HL-60 (cell line): ENCODE results near the gene ADPRH.

Experiments used
- DNase-seq, 2 experiments: peaks; one replicate each; pipeline ENCODE4 v3.0.0-alpha.2; 2010 to 2020; ENCODE audit warnings: low read depth in 1 of 2, low spot score in 1 of 2
- H3K27ac ChIP-seq: fragments of 250-450 bp; sonication (Bioruptor Pico); replicated peaks from 2 replicates; pipeline ENCODE4 v1.5.1; 2020; ENCODE audit warnings: mild to moderate bottlenecking, moderate library complexity
- H3K27me3 ChIP-seq: fragments of 250-450 bp; sonication (Bioruptor Pico); 2 replicates; pipeline ENCODE4 v1.5.1; 2021; ENCODE audit warnings: mild to moderate bottlenecking, moderate library complexity; ENCODE audit not compliant: insufficient read depth, poor library complexity, severe bottlenecking
- H3K4me3 ChIP-seq: replicated peaks from 2 replicates; pipeline ENCODE4 v1.5.1; 2011; ENCODE audit warnings: mild to moderate bottlenecking, control low read depth, low read length; ENCODE audit not compliant: insufficient read depth
- CTCF ChIP-seq: IDR thresholded peaks from one replicate; pipeline ENCODE4 v1.5.1; 2011; ENCODE audit warnings: low read length, control low read depth, inconsistent platforms; ENCODE audit not compliant: insufficient read depth
- GABPA ChIP-seq: IDR thresholded peaks from 2 replicates; pipeline ENCODE4 v1.6.1; 2012; ENCODE audit warnings: low read depth
- POLR2AphosphoS5 ChIP-seq: IDR thresholded peaks from 2 replicates; pipeline ENCODE4 v1.6.1; 2012; ENCODE audit warnings: low read depth
- REST ChIP-seq: IDR thresholded peaks from 2 replicates; pipeline ENCODE4 v1.6.1; 2012; ENCODE audit warnings: low read depth; ENCODE audit not compliant: insufficient replicate concordance
- SPI1 ChIP-seq: IDR thresholded peaks from 2 replicates; pipeline ENCODE4 v1.6.1; 2012; ENCODE audit warnings: low read depth, mild to moderate bottlenecking, borderline replicate concordance

The ADPRH gene

GRCh38 chr3:119602676-119603075 lies 23.4 kb downstream of the ADPRH start:
- TF ChIP-seq SPI1: no peak
- no peak for TF ChIP-seq GABPA
- no peak for TF ChIP-seq REST
- no peak for TF ChIP-seq POLR2AphosphoS5
- no peak for TF ChIP-seq CTCF
- H3K27me3 ChIP-seq: no peaks in the 10 kb centered on the region
- no peak overlapping the region for H3K27ac ChIP-seq
- DNase-seq: no peak
- H3K4me3 ChIP-seq: no peak overlapping the region

DNA sequence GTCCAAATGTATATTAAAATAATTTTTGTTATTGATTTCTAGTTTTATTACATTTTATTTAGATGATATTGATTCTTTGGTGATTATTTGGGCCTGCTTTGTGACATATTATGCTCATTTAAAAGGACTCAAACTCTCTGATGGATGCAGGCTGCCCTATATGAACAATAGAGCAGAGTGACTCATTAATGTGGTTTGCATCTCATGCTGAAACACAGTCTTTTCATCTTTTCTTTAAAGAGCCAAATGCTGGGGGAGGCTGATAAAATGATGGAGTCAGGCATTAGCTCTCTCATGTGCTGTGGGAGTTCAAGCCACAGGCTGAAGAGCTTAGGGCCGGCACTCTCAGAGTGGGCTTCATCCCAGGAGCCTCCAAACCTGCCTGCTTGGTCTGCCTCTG lies 25.6 kb downstream of the ADPRH start:
- DNase-seq: no peak
- H3K27ac ChIP-seq: no peak overlapping the region
- TF ChIP-seq POLR2AphosphoS5 (no peak), REST (no peak), SPI1 (no peak), CTCF (no peak), GABPA (no peak)
- no peak overlapping the region for H3K4me3 ChIP-seq
- H3K27me3 ChIP-seq: no peaks in the 10 kb centered on the region

DNA sequence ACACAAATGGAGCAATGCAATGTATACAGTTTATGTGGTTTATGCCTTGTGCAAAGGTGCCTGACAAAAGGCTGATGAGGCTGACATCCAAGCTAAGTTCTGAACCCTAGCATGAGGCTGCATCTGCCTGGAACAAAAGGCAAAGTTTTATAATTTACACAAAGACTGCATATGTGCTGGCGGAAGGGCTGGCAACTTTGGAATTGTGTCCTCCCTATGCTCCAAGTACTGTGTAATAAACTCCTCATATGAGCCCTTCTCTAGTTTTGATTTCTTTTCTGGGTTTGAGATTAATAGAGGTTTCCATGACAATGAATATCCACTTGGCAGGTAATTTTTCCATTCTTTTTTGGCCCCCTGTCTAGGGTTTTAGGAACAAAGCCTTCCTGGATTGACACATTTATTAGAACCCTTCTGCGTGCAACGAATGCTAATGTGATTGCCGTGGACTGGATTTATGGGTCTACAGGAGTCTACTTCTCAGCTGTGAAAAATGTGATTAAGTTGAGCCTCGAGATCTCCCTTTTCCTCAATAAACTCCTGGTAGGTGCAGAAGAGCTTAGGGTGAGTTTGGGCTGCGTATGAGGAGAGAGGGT lies 29.2 kb downstream of the ADPRH start:
- Histone ChIP-seq H3K27me3 (no peaks in the 10 kb centered on the region), H3K27ac (no peak overlapping the region), H3K4me3 (no peak overlapping the region)
- DNase-seq: no peak
- no peak for TF ChIP-seq GABPA
- no peak for TF ChIP-seq POLR2AphosphoS5
- TF ChIP-seq SPI1: no peak
- no peak for TF ChIP-seq REST
- TF ChIP-seq CTCF: no peak
